Stimulated activated CD4-positive, alpha-beta T cell treated with anti-CD3 and anti-CD28 coated beads, Interleukin-4, amount 100 ng/mL, for 4 hours (primary cell): ENCODE results near the gene CDKN2AIPNL.
A peak's percentile ranks its signal among the peaks of the same experiment; 100 is the strongest.

ENCODE experiments used
- DNase-seq, 2 experiments: peaks; one replicate each; pipeline ENCODE4 v3.0.0-alpha.2; 2020

The CDKN2AIPNL gene, protein sequence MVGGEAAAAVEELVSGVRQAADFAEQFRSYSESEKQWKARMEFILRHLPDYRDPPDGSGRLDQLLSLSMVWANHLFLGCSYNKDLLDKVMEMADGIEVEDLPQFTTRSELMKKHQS

DNA sequence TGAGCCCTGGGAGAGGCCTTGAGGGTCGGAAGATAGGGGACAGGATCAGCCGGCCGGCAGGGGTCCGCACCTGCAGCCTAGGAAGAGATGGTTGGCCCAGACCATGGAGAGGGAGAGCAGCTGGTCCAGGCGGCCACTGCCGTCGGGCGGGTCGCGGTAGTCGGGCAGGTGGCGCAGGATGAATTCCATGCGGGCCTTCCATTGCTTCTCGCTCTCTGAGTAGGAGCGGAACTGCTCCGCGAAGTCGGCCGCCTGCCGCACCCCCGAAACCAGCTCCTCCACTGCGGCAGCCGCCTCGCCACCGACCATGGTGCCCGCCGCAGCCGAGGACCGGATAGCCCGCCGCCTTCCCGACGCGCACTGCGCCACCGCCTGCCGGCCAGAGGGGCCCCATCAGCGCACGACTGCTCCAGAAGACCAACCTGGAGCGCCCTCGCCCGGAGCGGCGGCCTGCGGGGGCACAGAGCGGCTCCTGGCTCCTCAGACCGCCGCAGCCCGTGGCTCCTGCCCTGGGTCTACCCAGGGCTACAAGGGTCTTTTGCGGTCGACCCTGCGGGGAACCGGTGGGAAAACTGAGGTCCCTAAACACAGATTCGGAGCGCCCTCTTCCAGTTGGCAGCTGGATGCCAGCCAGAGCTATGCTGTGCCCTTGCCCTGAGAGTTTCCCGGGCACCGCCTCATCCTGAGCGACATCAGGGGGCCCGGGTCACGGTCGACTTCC, at the start of gene CDKN2AIPNL:
Gene CDKN2AIPNL (minus strand): TSS at position 336 of the 721 bp plus-strand sequence. CDS start 27 bp downstream, at position 309.
- DNase-seq: peak; percentile 87 to 89

DNA sequence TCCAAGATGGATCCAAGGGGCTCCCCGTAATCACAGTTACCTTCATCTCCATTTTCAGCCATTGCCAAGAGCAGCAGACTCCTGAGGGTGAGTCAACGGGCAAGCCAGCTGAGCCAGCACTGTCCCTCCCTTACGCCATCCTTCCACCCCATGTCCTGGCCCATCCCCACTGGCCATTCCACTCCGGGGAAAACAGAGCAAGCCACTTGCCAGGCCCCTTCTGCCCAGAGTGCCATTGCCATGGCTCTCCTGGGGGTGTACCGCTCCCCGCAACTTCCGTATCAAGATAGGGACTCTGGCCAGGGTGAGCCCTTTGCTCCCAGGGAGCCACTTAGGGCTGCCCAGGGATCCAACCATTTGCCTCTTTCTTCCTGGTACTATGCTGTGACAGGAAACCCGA, 48.9 kb upstream of the CDKN2AIPNL start:
- DNase-seq: no peak

DNA sequence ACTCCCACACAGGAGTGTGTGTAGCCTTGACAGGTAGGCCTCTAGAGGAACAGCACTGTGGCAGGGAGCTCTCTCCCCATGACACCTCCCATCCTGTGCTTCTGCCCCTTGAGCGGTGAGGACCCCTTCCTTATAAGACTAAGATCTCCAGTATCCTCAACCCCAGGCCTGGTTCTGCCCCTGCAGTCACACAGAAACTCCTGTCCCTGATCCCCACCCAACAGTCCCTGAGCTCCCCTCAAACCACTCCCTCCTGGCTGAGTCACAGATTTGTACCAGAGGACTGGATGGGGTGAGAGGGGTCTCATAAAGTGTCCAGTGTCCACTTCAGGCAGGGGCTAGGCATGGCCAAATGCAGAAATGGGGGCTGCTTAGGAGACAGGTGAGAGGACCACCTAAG, 47.8 kb upstream of the CDKN2AIPNL start:
- no peak for DNase-seq

DNA sequence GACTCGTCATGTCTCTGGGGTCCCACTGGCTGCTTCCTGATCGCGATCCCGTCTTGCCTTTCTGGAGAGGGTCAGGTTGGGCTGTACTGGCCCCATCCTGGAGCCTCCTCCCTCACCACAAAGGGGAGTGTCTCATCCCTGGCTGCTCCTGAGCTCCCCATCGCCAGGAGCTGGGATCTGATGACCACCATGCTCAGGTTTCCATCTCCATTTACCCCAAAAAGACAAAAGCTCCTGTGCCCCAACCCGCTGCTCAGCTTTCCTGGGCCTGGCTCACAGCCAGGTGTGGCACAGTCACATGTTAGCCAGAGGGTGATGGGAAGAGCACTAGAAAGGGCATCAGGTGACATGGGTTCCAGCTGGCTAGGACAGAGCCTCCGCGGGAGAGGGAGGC, 47.3 kb upstream of the CDKN2AIPNL start:
- DNase-seq: no peak

DNA sequence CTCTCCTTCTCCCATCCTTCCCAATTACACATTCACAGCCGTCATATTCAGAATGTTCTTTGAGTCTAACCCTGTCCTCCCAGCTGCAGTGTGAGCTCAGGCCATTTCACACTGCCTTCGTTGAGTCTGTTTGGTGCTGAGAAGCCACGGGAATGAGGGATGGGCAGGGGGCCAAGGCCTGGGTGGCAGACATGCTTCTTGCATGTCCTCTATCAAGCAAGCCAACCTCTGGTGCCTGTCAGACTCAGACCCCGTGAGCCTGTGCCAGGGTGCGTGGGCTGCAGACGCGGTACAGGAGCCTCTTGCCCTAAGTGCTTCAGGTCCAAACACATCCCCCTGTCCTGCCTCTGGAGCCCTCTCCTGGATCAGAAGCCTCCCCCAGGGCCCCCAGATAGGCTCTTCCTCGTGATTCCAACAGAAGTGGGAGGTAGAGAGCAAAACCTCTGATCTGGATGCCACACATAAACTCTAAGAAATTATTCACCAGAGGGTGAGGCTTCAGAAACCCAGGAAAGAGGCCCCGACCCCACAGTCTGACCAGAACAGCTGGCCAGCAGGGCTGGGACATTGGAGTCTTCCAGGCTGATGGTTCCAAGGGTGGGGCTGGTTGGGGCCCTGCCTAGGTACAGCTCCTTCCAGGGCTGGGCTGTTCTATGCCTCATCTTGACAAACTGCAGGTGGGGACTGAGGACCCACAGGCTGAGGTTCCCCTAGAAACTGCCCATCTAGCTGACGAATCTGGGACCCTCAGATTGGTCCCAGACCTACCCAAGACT, 46.7 kb upstream of the CDKN2AIPNL start:
- DNase-seq: no peak

DNA sequence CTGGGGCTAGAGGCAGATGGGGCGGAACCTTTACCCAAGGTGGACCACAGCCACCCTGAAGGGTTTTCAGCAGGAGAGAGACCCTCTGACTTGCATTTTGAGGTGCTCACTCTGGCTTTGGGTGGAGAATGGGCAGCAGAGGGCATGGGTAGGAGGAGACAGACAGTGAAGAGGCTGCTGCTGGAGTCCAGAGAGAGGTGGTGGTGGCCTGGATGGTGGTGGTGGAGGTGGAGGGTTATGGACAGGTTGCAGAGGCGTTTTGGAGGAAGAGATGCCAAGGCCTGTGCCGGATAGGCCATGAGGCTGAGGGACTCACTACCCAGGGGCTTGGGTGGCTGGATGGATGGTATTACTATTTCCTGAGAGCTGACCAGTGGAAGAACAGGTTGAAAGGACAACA, 46.1 kb upstream of the CDKN2AIPNL start:
- no peak for DNase-seq

DNA sequence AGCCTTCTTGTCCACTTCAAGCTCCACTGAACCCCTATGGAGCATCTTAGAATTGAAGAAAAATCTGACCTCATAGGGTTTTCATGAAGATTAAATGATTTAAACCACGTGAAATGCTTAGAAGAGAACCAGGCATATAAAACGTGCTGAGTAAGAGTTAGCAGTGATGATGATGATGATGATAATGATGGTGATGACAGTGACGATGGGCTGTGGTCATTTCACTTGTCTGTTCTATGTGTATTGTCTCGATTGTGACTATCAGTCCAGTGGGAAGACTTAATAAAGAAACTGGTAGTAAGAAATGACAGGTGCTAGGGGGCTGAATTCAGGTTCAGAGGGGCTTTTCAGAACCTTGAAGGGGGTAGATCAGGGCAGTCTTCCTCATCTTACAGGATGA, 45.1 kb upstream of the CDKN2AIPNL start:
- DNase-seq: no peak

DNA sequence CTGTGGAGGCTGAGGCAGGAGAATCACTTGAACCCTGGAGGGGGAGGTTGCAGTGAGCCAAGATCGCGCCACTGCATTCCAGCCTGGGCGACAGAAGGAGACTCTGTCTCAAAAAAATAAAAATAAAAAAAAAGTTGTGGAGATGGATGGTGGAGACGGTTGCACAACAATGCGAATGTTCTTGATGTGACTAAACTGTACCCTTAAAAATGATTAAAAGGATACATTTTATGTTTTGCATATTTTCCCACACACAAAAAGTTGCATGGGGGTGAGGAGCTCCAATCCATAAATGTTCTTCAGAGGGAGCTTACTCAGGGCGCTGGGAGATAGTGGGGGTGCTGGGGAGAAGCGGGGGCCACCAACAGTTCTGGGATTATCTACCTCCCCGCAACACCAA, 43.8 kb upstream of the CDKN2AIPNL start:
- DNase-seq: no peak

DNA sequence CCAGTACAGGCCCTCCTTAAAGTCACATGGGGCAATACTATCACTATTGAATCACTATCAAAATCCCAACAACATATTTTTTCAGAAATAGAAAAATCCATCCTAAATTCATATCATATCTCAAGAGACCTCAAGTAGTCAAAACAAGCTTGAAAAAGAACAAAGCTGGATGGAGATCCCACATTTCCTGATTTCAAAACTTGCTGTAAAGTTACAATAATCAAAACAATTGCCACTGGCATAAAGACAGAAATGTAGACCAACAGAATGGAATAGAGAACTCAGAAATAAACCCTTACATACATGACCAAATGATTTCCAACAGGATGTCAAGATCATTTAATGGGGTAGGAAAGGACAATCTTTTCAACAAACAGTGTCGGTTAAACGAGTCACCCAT, 41.3 kb upstream of the CDKN2AIPNL start:
- no peak for DNase-seq

DNA sequence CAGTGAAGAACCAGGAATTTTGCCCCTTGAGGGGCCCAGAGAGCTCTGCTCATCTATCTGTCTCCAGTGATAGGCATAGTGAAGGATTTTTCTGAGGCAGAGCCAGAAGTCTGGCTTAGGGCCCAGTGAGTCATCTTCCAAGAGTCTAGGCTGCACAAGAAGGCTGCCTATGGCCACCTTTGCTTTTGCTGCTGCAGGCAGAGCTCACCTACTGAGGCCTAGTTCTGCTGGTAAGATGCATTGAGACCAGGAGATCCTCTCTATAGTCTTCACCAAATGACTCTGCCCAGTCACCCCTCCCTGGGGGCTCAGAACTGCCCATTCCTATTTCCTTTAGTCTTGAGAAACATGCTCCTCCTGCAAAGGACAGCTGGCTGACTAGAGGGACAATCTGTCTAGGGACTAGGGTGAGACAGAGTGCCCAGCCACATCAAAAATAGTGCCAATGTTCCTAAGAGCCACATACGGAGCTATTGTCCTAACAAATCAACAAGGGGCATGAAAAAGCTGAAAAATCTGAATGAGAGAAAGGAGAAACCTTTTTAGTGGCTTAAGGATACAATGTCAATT, 40.3 kb upstream of the CDKN2AIPNL start:
- DNase-seq: no peak

DNA sequence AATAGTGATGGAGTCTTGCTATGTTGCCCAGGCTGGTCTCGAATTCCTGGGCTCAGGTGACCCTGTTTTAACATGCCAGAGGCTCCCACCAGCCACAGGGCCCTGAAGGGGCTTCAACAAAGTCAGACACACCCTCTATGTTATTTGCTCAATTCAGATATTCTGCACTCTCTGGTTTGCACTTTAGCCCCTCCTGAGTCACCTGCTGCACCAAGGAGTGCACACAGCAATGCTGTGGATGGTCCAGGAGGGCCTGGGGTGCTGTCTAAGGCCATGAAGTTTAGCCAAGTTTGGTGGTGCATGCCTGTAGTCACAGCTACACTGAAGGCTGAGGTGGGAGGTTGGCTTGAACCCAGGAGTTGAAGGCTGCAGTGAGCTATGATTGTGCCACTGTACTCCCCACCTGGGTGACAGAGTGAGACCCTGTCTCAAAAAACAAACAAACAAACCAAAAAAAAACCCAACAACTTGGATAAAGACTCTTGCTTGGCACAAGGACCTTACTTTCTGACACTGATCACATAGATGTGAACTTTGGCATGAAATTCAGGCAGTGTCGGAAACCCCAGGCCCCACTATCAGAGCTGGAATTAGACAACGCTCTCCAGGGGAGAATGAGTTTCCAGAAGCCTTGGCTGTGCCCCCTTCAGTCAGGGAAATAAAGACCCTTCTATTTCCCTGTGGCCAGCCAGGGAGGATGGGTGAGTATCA, 39.7 kb upstream of the CDKN2AIPNL start:
- DNase-seq: no peak

DNA sequence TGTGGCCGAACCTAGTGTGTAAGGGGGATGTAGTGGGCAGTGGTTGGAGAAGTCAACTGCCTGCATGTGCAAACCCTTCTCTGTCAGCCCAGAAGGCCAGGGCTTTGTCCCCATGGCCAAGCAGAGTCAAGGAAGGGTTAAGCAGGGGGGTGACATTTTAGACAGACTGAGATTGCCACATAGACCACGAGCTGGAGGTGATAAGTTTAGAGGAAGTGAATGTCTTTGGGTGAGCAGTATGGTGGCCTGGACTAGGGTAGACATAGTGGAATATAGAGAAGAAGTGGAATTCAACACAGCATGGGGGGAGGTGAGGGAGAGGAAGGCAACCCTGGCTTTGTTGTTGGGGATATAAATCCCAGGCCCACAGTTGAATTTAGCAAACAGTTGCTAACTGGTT, 38.7 kb upstream of the CDKN2AIPNL start:
- no peak for DNase-seq

DNA sequence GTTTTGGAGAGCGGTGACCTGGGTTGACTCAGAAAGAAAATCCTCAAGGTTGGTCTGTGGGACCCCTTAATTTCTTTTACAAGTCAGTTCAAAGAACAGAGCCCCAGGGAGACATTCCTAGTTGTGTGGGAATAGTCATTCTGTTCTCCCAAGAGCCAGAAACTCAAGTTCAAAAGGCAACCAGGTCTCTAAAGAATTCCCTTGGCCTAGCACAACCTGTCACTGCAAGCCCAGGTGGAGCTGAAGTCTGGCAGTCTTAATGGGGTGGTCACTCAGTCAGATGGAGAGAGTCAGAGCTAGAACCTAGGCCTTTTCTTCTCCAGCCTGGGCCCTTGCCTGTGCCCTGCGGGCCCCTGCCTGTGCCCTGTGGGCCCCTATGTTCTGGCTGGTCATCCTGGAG, 37.5 kb upstream of the CDKN2AIPNL start:
- DNase-seq: no peak

DNA sequence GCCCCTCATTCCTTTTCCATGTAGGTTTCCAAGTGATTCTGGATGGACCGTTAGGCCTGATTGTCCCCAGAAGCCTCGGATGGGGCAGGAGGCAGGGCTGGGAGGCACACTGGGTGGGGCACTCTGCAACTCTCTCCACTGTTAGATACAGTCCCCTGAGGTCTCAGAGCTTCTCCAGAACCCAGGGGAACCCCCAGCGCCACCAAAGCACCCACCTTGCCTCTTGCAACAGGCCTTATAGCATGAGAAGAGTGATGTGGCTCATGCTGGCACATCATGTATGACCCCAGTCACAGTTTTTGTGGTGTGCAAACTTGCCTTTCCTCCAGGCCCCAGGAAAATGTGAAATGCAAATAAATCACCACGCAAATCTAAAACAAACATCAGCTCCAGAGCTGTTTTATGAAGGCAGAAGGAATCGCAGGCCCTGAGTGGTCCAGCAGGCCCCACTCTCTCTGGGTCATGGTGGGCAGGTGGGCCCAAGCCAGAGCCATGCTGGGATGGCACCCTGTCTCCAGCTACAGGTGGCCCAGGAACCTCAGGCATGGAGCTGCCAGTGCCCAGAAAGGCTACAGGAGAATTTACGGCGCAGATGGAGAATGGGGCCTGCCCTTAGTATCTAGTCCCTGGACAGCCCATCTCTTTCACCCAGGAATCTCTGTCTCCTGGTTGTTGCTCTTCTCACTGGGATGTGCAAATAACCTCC, 36.3 kb upstream of the CDKN2AIPNL start:
- DNase-seq: no peak

DNA sequence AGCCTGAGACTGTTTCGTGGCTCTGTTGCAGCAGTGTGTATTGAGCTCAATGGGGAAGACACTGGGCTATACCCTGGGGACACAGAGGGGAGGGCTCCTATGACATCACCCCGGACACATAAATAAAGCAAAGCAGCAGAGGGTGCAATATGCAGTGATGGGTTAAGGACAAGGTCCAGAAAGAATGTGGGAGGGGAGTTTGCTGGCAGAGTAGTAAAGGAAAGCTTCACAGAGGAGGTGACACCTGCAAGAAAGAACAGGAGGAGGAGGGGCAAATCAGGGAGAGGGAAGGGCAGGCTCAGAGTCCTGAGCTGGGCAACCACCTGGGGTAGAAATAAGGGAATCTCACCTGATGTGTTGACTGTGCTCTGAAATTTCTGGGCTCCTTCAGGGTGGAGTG, 35.3 kb upstream of the CDKN2AIPNL start:
- no peak for DNase-seq

DNA sequence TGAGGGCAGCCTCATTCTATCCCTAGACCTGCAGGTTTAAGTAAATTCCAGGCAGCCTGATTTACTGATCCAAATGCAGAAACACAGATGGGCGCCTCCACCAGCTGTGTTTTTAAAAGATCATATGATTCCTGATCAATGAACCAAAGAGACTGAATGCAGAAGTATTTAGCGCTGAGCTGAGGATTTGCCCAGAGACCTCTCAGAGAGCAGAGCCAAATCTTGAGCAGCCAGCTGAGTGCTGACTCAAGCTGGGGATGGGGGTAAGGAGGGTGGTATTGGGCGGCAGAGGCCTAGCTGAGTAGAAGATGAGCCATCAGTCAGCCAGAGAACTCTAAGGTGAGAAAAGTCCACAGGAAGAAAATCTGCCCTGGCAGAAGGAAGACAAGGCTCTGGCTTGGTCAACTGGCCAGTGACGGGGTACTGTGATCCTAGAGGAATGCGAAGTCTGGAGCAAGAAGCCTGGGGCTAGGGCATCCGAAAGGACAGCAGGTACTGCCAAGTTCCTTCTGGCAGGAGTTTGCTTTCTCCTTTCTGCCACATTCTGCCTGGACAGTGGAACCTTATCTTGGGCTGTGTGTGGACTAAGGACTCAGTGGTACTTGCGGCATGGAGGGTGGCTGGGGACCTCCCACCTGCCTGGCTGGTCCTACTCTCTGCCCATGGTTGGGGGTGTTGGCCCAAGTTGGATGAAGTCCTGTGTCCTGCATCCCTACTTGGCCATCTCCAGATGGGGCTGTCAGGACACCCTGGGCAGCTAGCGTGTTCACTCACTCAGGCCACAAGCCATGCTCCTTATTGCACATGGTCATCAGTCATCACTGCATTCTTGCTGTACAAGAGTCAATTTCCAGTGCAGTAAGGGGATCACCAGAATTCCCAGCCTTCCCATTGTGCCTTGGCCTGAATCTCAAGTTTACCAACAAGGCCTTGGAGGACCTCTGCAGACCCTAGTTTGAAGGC, 34.5 kb upstream of the CDKN2AIPNL start:
- DNase-seq: no peak

DNA sequence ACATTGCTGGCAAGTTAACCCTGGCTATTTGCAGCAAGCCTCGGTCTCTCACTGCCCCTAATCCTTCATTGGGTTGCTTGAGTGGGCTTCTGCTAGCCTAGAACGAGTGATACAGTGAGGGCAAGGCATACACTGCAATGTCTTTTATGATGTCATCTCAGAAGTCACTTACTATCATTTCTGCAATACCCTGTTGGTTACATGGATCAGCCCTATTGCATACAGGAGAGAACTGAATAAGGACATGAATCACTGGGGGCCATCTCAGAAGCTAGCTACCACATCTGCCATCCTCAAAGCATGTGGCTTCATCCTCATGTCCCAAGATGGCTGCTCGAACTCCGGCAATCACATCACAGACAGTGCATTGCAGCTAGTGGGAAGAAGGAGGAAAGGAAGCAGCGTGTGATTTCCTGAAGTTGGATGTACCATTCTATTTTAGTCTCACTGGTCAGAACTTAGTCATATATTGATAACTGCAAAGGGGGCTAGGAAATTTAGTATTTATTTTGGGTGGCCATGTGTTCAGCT, 33.3 kb upstream of the CDKN2AIPNL start:
- no peak for DNase-seq

DNA sequence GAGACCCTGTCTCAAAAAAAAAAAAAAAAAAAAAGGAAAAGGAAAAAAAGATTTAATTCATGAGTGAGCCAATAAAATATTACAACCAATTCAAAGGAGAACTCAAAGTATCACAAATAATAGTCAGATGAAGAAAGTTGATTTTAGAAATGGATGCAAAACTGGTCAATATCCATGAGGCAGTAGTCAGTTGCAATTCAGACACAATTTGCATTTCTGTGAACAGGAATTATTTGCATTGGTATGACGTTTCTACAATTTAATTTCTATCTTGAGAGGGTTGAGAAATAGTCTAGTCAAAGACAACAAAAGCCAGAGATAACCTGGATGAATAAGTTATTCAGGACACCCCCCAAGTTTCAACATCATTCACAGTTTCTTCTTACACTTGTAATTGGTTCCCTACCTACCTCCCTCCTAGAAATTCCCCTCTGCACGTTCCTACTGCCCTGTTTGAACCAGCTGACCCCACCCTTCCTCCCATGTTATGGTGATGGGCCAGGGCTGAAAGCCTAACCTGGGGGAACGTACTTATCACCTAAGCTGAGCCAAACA, 28.6 kb upstream of the CDKN2AIPNL start:
- DNase-seq: no peak

DNA sequence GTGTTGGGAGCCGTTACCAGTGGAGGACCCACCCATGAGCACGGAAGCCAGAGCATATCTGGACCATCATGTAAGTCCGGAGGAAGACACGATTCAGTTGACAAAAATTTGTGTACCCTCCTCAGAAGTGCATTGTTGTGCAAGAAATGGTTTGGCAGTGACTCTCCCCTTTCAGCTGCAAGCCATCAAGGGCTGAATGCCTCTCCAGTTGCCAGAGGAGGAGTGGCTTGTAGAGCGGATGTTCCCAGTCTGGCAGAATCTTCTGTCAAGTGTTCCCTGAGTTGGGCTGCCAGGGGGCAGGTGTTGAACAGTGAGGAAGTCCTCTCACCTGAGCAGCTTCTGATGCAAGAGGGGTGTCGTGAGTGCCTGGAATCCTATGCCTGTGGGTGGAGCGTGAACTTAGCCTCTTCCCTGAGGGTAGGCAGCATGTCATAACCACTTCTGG, 27.6 kb upstream of the CDKN2AIPNL start:
- no peak for DNase-seq

DNA sequence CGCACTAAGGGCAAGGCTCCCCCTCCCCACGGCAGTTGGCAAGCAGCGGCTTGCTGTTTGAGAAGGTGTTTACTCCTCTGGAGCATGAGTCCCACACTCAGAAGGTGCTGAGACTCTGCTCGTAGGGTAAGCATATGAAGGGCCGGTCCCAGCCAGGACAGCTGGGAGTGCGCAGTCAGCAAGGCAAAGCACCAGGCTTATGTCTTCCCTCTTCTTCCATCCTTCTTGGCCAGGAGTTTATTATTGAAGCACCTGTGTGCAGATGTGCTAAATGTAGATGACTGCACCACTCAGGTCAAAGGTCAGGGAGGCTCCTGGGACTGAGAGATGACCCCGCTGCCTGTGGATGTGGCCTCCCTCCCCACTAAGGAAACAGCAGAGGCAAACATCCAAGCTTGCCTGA, 27.0 kb upstream of the CDKN2AIPNL start:
- DNase-seq: no peak
